ENCODE measurements around the gene HECTD4. TPM values are rescaled to one million over a fixed set of nuclear protein-coding genes. Genes with fewer than 3 reads are reported as not detected.
"Not testable (repeated sequence)": the region's sequence is repeated elsewhere in the genome, so short reads cannot be mapped to it uniquely, and the experiment has no call there.

The HECTD4 gene
- total RNA-seq, 2 donors from 2014 or later, result 54.2 to 75.4 TPM

- no peak for DNase-seq (ENCODE audit: low spot score)
Observed at GRCh38 chr12:112401054-112401453, 18.8 kb upstream of the HECTD4 start.

DNA sequence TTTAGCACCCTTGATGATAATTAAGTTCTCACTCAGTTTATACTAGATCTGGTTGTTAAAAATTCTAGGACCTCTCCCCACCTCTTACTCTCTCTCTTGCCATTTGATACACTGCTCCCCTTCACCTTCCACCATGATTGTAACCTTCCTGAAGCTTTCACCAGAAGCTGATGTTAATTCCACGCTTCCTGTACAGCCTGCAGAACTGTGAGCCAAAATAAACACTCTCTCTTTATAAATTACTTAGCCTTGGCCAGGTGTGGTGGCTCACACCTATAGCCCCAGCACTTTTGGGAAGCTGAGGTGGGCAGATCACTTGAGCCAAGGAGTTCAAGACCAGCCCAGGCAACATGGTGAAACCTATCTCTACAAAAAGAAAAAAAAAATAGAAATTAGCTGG, 11.1 kb upstream of the HECTD4 start:
- Histone ChIP-seq H3K4me3 (no peak overlapping the region), H3K36me3 (no peaks in the 10 kb centered on the region), H3K4me1 (ENCODE audit: control insufficient read depth in 1 of 2, low read depth in 2 of 2) (no peaks in the 10 kb centered on the region), H3K27me3 (replicated peaks; ENCODE audit: insufficient read depth) (no peaks in the 10 kb centered on the region), H3K9me3 (no peaks in the 10 kb centered on the region), H3K27ac (no peak overlapping the region)
- DNase-seq (ENCODE audit: low spot score), result no peak
- TF ChIP-seq CTCF (IDR thresholded peaks at IDR 0.05), result no peak
- no peak for ATAC-seq (ENCODE audit: insufficient number of reproducible peaks, low FRiP score, low read depth)

More at GRCh38 chr12:112401054-112401453, 18.8 kb upstream of the HECTD4 start:
- H3K36me3 ChIP-seq, result peaks cover 12% of the 10 kb centered on the region
- no peak for TF ChIP-seq CTCF (IDR thresholded peaks at IDR 0.05)
- H3K4me1 ChIP-seq (ENCODE audit: control insufficient read depth in 1 of 2, low read depth in 2 of 2), result no peaks in the 10 kb centered on the region
- no peak overlapping the region for H3K27ac ChIP-seq
- no peaks in the 10 kb centered on the region for H3K9me3 ChIP-seq
- H3K4me3 ChIP-seq, result no peak overlapping the region
- no peak for ATAC-seq (ENCODE audit: insufficient number of reproducible peaks, low FRiP score, low read depth)
- no peaks in the 10 kb centered on the region for H3K27me3 ChIP-seq (replicated peaks; ENCODE audit: insufficient read depth)

GRCh38 chr12:112389922-112390654, 7.9 kb upstream of the HECTD4 start:
- not testable (repeated sequence) for H3K4me3 ChIP-seq; H3K27me3 ChIP-seq (replicated peaks; ENCODE audit: insufficient read depth); H3K9me3 ChIP-seq; H3K4me1 ChIP-seq (ENCODE audit: control insufficient read depth in 1 of 2, low read depth in 2 of 2); H3K36me3 ChIP-seq; DNase-seq (ENCODE audit: low spot score); H3K27ac ChIP-seq; ATAC-seq (ENCODE audit: insufficient number of reproducible peaks, low FRiP score, low read depth)

DNA sequence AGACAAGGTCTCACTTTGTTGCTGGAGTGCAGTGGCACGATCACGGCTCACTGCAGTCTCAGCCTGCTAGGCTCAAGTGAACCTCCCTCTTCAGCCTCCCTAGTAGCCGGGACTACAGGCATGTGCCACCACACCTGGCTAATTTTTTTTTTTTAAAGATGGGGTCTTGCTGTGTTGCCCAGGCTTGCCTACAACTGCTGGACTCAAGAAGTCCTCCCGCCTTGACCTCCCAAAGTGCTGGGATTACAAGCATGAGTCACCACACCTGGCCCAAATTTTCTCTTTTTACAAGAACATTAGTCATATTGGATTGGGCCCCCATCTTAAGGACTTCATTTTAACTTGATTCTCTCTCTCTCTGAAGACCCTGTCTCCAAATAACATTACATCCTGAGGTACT, 7.0 kb upstream of the HECTD4 start:
- H3K9me3 ChIP-seq, result no peaks in the 10 kb centered on the region
- no peak overlapping the region for H3K4me3 ChIP-seq
- DNase-seq (ENCODE audit: low spot score) (no peak), ATAC-seq (ENCODE audit: insufficient number of reproducible peaks, low FRiP score, low read depth) (no peak)
- TF ChIP-seq CTCF (IDR thresholded peaks at IDR 0.05), result no peak
- no peaks in the 10 kb centered on the region for H3K4me1 ChIP-seq (ENCODE audit: control insufficient read depth in 1 of 2, low read depth in 2 of 2)
- H3K27me3 ChIP-seq (replicated peaks; ENCODE audit: insufficient read depth), result no peaks in the 10 kb centered on the region
- no peak overlapping the region for H3K27ac ChIP-seq
- no peaks in the 10 kb centered on the region for H3K36me3 ChIP-seq

GRCh38 chr12:112386726-112387125, 4.5 kb upstream of the HECTD4 start:
- Histone ChIP-seq H3K27me3 (replicated peaks; ENCODE audit: insufficient read depth) (no peaks in the 10 kb centered on the region), H3K9me3 (no peaks in the 10 kb centered on the region), H3K4me3 (no peak overlapping the region), H3K27ac (no peak overlapping the region), H3K36me3 (no peaks in the 10 kb centered on the region), H3K4me1 (ENCODE audit: control insufficient read depth in 1 of 2, low read depth in 2 of 2) (peaks cover 3 to 5% of the 10 kb centered on the region in 2 donors)
- DNase-seq (ENCODE audit: low spot score) (no peak), ATAC-seq (ENCODE audit: insufficient number of reproducible peaks, low FRiP score, low read depth) (no peak)
- no peak for TF ChIP-seq CTCF (IDR thresholded peaks at IDR 0.05)

- Histone ChIP-seq H3K27me3 (replicated peaks; ENCODE audit: insufficient read depth) (no peaks in the 10 kb centered on the region), H3K4me1 (ENCODE audit: control insufficient read depth in 1 of 2, low read depth in 2 of 2) (peaks cover 10 to 18% of the 10 kb centered on the region in 2 donors), H3K4me3 (peak overlapping the region; percentile 90), H3K27ac (peak overlapping the region; percentile 71 to 79), H3K36me3 (no peaks in the 10 kb centered on the region), H3K9me3 (no peaks in the 10 kb centered on the region)
- TF ChIP-seq CTCF (IDR thresholded peaks at IDR 0.05), result no peak
- DNase-seq (ENCODE audit: low spot score) (no peak), ATAC-seq (ENCODE audit: insufficient number of reproducible peaks, low FRiP score, low read depth) (no peak)
Observed at GRCh38 chr12:112382866-112383265, 635 bp upstream of the HECTD4 start.
